HG03521 (cell line): ENCODE data around the gene FANCD2OS.
"Not testable (repeated sequence)": the region's sequence is repeated elsewhere in the genome, so short reads cannot be mapped to it uniquely, and the experiment has no call there.

Experiments
- ATAC-seq: cut with Tn5 transposase; IDR thresholded peaks from one replicate; pipeline ENCODE4 v1.9.1; 2021; ENCODE audit warnings: mild to moderate bottlenecking, moderate library complexity; ENCODE audit not compliant: unreplicated experiment

Gene FANCD2OS

GRCh38 chr3:10093678-10094077 is 14.4 kb downstream of the FANCD2OS start:
- no peak for ATAC-seq

GRCh38 chr3:10091387-10091786 is 16.7 kb downstream of the FANCD2OS start:
- ATAC-seq = not testable (repeated sequence)

- not testable (repeated sequence) for ATAC-seq
Observed at GRCh38 chr3:10090774-10091173, 17.3 kb downstream of the FANCD2OS start.

- no peak for ATAC-seq
Observed at GRCh38 chr3:10090179-10090578, 17.9 kb downstream of the FANCD2OS start.

GRCh38 chr3:10088256-10088655 is 19.8 kb downstream of the FANCD2OS start:
- no peak for ATAC-seq

- no peak for ATAC-seq
Observed at GRCh38 chr3:10085738-10086137, 22.3 kb downstream of the FANCD2OS start.

- no peak for ATAC-seq
Observed at GRCh38 chr3:10081871-10082270, 26.2 kb downstream of the FANCD2OS start.

- ATAC-seq = no peak
Observed at GRCh38 chr3:10074666-10075065, 33.4 kb downstream of the FANCD2OS start.

- ATAC-seq = not testable (repeated sequence)
Observed at GRCh38 chr3:10070077-10070476, 38.0 kb downstream of the FANCD2OS start.

GRCh38 chr3:10055097-10055496 is 53.0 kb downstream of the FANCD2OS start:
- no peak for ATAC-seq
